Measurements from ENCODE around the gene NPTN.
"Not testable (repeated sequence)": the region's sequence is repeated elsewhere in the genome, so short reads cannot be mapped to it uniquely, and the experiment has no call there.

Gene NPTN

GRCh38 chr15:73555080-73555479 is 78.1 kb downstream of the NPTN start:
- Histone ChIP-seq H2AFZ (ENCODE audit: low read length) (no peak overlapping the region), H3F3A (ENCODE audit: insufficient read depth, low read length) (no peaks in the 10 kb centered on the region), H3K36me3 (replicated peaks; ENCODE audit: insufficient read depth, low read length) (no peaks in the 10 kb centered on the region), H3K27ac (ENCODE audit: low read length) (no peak overlapping the region), H3K4me3 (ENCODE audit: low read length) (no peak overlapping the region), H4K20me1 (ENCODE audit: insufficient read depth, low read length) (no peaks in the 10 kb centered on the region), H3K4me1 (ENCODE audit: low read length) (no peaks in the 10 kb centered on the region), H3K4me2 (ENCODE audit: low read depth, low read length) (no peak overlapping the region), H3K9me2 (replicated peaks; ENCODE audit: insufficient read depth, low read length) (no peaks in the 10 kb centered on the region), H3K9ac (ENCODE audit: low read length) (no peak overlapping the region), H3K27me3 (replicated peaks; ENCODE audit: insufficient read depth, low read length) (no peaks in the 10 kb centered on the region), H3K9me3 (replicated peaks; ENCODE audit: insufficient read depth, low read length) (no peaks in the 10 kb centered on the region), H3K79me2 (ENCODE audit: low read length) (no peaks in the 10 kb centered on the region)
- TF ChIP-seq EZH2 (optimal IDR thresholded peaks at IDR 0.05; ENCODE audit: low read depth, low read length): no peak
- TF ChIP-seq, protein P1, sequence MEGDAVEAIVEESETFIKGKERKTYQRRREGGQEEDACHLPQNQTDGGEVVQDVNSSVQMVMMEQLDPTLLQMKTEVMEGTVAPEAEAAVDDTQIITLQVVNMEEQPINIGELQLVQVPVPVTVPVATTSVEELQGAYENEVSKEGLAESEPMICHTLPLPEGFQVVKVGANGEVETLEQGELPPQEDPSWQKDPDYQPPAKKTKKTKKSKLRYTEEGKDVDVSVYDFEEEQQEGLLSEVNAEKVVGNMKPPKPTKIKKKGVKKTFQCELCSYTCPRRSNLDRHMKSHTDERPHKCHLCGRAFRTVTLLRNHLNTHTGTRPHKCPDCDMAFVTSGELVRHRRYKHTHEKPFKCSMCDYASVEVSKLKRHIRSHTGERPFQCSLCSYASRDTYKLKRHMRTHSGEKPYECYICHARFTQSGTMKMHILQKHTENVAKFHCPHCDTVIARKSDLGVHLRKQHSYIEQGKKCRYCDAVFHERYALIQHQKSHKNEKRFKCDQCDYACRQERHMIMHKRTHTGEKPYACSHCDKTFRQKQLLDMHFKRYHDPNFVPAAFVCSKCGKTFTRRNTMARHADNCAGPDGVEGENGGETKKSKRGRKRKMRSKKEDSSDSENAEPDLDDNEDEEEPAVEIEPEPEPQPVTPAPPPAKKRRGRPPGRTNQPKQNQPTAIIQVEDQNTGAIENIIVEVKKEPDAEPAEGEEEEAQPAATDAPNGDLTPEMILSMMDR (IDR thresholded peaks at IDR 0.05; ENCODE audit: low read length): no peak
- no peak for DNase-seq

GRCh38 chr15:73550190-73550589 is 83.0 kb downstream of the NPTN start:
- Histone ChIP-seq H2AFZ (ENCODE audit: low read length) (no peak overlapping the region), H3K4me3 (ENCODE audit: low read length) (no peak overlapping the region), H3K9me2 (replicated peaks; ENCODE audit: insufficient read depth, low read length) (no peaks in the 10 kb centered on the region), H3K36me3 (replicated peaks; ENCODE audit: insufficient read depth, low read length) (no peaks in the 10 kb centered on the region), H3K9me3 (replicated peaks; ENCODE audit: insufficient read depth, low read length) (no peaks in the 10 kb centered on the region), H3K79me2 (ENCODE audit: low read length) (no peaks in the 10 kb centered on the region), H4K20me1 (ENCODE audit: insufficient read depth, low read length) (no peaks in the 10 kb centered on the region), H3K27ac (ENCODE audit: low read length) (no peak overlapping the region), H3K4me2 (ENCODE audit: low read depth, low read length) (no peak overlapping the region), H3K9ac (ENCODE audit: low read length) (no peak overlapping the region), H3K4me1 (ENCODE audit: low read length) (no peaks in the 10 kb centered on the region), H3K27me3 (replicated peaks; ENCODE audit: insufficient read depth, low read length) (no peaks in the 10 kb centered on the region), H3F3A (ENCODE audit: insufficient read depth, low read length) (no peaks in the 10 kb centered on the region)
- TF ChIP-seq EZH2phosphoT487 (IDR thresholded peaks at IDR 0.05; ENCODE audit: low read length) (no peak), EZH2 (optimal IDR thresholded peaks at IDR 0.05; ENCODE audit: low read depth, low read length) (no peak)
- TF ChIP-seq, protein P1 (IDR thresholded peaks at IDR 0.05; ENCODE audit: low read length): no peak
- no peak for DNase-seq

DNA sequence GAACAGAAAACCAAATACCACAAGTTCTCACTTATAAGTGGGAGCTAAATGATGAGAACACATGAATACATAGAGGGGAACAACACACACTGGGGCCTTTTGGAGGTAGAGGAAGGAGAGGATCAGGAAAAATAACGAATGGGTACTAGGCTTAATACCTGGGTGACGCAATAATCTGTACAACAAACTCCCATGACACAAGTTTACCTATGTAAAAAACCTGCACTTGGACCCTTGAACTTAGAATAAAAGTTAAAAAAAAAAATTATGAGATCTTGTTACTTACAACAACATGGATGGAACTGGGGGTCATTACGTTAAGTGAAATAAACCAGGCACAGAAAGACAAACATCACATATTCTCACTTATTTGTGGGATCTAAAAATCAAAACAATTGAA is 84.3 kb downstream of the NPTN start:
- not testable (repeated sequence) for H3K79me2 ChIP-seq (ENCODE audit: low read length); H3K9me2 ChIP-seq (replicated peaks; ENCODE audit: insufficient read depth, low read length); H3K4me2 ChIP-seq (ENCODE audit: low read depth, low read length); H3K4me3 ChIP-seq (ENCODE audit: low read length); H3K4me1 ChIP-seq (ENCODE audit: low read length); DNase-seq; H3K27ac ChIP-seq (ENCODE audit: low read length); H3K9ac ChIP-seq (ENCODE audit: low read length); H3K36me3 ChIP-seq (replicated peaks; ENCODE audit: insufficient read depth, low read length); H3K9me3 ChIP-seq (replicated peaks; ENCODE audit: insufficient read depth, low read length); H3F3A ChIP-seq (ENCODE audit: insufficient read depth, low read length); H2AFZ ChIP-seq (ENCODE audit: low read length); H4K20me1 ChIP-seq (ENCODE audit: insufficient read depth, low read length); H3K27me3 ChIP-seq (replicated peaks; ENCODE audit: insufficient read depth, low read length)

GRCh38 chr15:73541479-73541878 is 91.7 kb downstream of the NPTN start:
- Histone ChIP-seq H4K20me1 (ENCODE audit: insufficient read depth, low read length) (no peaks in the 10 kb centered on the region), H3F3A (ENCODE audit: insufficient read depth, low read length) (no peaks in the 10 kb centered on the region; the same call in 1 of the 2 replicates), H3K9ac (ENCODE audit: low read length) (no peak overlapping the region), H3K27ac (ENCODE audit: low read length) (no peak overlapping the region), H3K4me2 (ENCODE audit: low read depth, low read length) (no peak overlapping the region), H3K4me1 (ENCODE audit: low read length) (no peaks in the 10 kb centered on the region), H2AFZ (ENCODE audit: low read length) (no peak overlapping the region), H3K36me3 (replicated peaks; ENCODE audit: insufficient read depth, low read length) (no peaks in the 10 kb centered on the region), H3K9me3 (replicated peaks; ENCODE audit: insufficient read depth, low read length) (no peaks in the 10 kb centered on the region), H3K9me2 (replicated peaks; ENCODE audit: insufficient read depth, low read length) (no peaks in the 10 kb centered on the region), H3K79me2 (ENCODE audit: low read length) (no peaks in the 10 kb centered on the region), H3K27me3 (replicated peaks; ENCODE audit: insufficient read depth, low read length) (no peaks in the 10 kb centered on the region), H3K4me3 (ENCODE audit: low read length) (no peak overlapping the region)
- TF ChIP-seq EZH2phosphoT487 (IDR thresholded peaks at IDR 0.05; ENCODE audit: low read length) (no peak), EZH2 (optimal IDR thresholded peaks at IDR 0.05; ENCODE audit: low read depth, low read length) (no peak)
- TF ChIP-seq, protein P1 (IDR thresholded peaks at IDR 0.05; ENCODE audit: low read length): no peak
- no peak for DNase-seq
